ENCODE results near the gene TPM4. TPM values are rescaled to one million over a fixed set of nuclear protein-coding genes. Genes with fewer than 3 reads are reported as not detected.

TPM4 gene
- total RNA-seq, 4 donors from 2014 or later = 21.8 to 62.8 (median 44.1) TPM

DNA sequence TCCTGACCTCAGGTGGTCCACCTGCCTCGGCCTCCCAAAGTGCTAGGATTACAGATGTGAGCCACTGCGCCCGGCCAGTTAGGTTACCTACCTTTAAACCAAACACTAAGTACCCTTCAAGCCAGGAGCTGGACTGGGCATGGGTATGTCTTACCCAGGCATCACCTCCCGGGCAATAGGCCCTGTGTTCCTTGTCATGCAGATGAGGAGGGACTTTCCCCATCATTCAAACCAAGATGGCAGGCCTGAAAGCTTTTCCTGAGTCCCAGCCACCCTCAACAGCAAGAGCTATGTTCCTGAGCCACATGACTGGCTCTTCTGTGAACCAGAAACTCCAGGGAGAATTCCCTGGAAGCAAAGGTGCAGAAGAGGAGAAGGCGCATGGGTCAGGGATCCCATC lies 44.8 kb downstream of the TPM4 start:
- peaks cover 0 to 79% of the 10 kb centered on the region in 2 donors for H3K36me3 ChIP-seq
- intact Hi-C loops (cut with DNase I; ENCODE audit: low total_unique reads) = no loop called here
- TF ChIP-seq, protein P1, sequence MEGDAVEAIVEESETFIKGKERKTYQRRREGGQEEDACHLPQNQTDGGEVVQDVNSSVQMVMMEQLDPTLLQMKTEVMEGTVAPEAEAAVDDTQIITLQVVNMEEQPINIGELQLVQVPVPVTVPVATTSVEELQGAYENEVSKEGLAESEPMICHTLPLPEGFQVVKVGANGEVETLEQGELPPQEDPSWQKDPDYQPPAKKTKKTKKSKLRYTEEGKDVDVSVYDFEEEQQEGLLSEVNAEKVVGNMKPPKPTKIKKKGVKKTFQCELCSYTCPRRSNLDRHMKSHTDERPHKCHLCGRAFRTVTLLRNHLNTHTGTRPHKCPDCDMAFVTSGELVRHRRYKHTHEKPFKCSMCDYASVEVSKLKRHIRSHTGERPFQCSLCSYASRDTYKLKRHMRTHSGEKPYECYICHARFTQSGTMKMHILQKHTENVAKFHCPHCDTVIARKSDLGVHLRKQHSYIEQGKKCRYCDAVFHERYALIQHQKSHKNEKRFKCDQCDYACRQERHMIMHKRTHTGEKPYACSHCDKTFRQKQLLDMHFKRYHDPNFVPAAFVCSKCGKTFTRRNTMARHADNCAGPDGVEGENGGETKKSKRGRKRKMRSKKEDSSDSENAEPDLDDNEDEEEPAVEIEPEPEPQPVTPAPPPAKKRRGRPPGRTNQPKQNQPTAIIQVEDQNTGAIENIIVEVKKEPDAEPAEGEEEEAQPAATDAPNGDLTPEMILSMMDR (IDR thresholded peaks at IDR 0.05 in 4 of 5, conservative IDR thresholded peaks at IDR 0.05 in 1 of 5) = no peak
- no peak for TF ChIP-seq POLR2A (IDR thresholded peaks at IDR 0.05)
- no peak overlapping the region for H3K4me3 ChIP-seq
- in situ Hi-C loops (cut with MboI; ENCODE audit: low sequenced_read_pairs in 4 of 4) = no loop called here
- ATAC-seq = no peak
- peaks cover 0 to 4% of the 10 kb centered on the region in 2 donors for H3K4me1 ChIP-seq
- H3K27me3 ChIP-seq = no peaks in the 10 kb centered on the region
- H3K9me3 ChIP-seq = no peaks in the 10 kb centered on the region
- no peak for DNase-seq
- H3K27ac ChIP-seq = no peak overlapping the region

- intact Hi-C loops (cut with DNase I; ENCODE audit: low total_unique reads) (no loop called here), in situ Hi-C loops (cut with MboI; ENCODE audit: low sequenced_read_pairs in 4 of 4) (no loop called here)
- Histone ChIP-seq H3K27ac (no peak overlapping the region), H3K4me3 (no peak overlapping the region), H3K9me3 (no peaks in the 10 kb centered on the region), H3K4me1 (no peaks in the 10 kb centered on the region), H3K27me3 (no peaks in the 10 kb centered on the region), H3K36me3 (peaks cover 0 to 88% of the 10 kb centered on the region in 2 donors)
- TF ChIP-seq POLR2A (IDR thresholded peaks at IDR 0.05) = no peak
- TF ChIP-seq, protein P1 (IDR thresholded peaks at IDR 0.05 in 4 of 5, conservative IDR thresholded peaks at IDR 0.05 in 1 of 5) = no peak
- ATAC-seq = no peak
- no peak for DNase-seq
Measured at GRCh38 chr19:16121967-16122366, 45.7 kb downstream of the TPM4 start.

DNA sequence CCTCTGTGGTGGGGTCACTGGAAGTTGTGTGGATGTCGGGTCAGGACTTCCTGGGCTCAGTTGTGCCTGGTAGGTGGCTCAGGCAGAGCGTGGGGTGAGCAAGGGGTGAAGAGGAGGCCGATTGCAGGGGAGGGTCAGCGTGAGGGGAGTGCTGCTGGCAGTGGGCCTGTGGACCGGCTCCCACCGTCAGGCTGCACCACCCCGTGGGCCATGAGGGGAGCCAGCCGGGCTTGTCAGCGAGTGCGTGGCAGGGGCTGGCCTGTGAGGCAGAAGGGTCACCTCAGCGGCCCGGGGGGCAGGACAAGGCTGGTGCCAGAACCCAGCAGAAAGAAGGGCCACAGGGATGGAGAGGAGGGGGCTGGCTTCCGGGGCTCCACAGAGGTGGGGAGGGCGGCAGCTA lies 48.7 kb downstream of the TPM4 start:
- H3K4me3 ChIP-seq = no peak overlapping the region
- TF ChIP-seq, protein P1 (IDR thresholded peaks at IDR 0.05 in 4 of 5, conservative IDR thresholded peaks at IDR 0.05 in 1 of 5) = no peak
- TF ChIP-seq POLR2A (IDR thresholded peaks at IDR 0.05) = no peak
- no peak for DNase-seq
- ATAC-seq = no peak
- H3K27ac ChIP-seq = no peak overlapping the region
- intact Hi-C loops (cut with DNase I; ENCODE audit: low total_unique reads) = no loop called here
- no peaks in the 10 kb centered on the region for H3K27me3 ChIP-seq
- H3K4me1 ChIP-seq = no peaks in the 10 kb centered on the region
- no peaks in the 10 kb centered on the region for H3K9me3 ChIP-seq
- peaks cover 0 to 96% of the 10 kb centered on the region in 2 donors for H3K36me3 ChIP-seq
- in situ Hi-C loops (cut with MboI; ENCODE audit: low sequenced_read_pairs in 4 of 4) = no loop called here

- TF ChIP-seq POLR2A (IDR thresholded peaks at IDR 0.05) = no peak
- TF ChIP-seq, protein P1 (IDR thresholded peaks at IDR 0.05 in 4 of 5, conservative IDR thresholded peaks at IDR 0.05 in 1 of 5) = no peak
- no peaks in the 10 kb centered on the region for H3K9me3 ChIP-seq
Measured at GRCh38 chr19:16125737-16126495, 49.6 kb downstream of the TPM4 start.

More at GRCh38 chr19:16125737-16126495, 49.6 kb downstream of the TPM4 start:
- no peak for DNase-seq
- no peaks in the 10 kb centered on the region for H3K27me3 ChIP-seq
- H3K36me3 ChIP-seq = peaks cover 0 to 94% of the 10 kb centered on the region in 2 donors
- no peak overlapping the region for H3K27ac ChIP-seq
- ATAC-seq = no peak
- in situ Hi-C loops (cut with MboI; ENCODE audit: low sequenced_read_pairs in 4 of 4) (no loop called here), intact Hi-C loops (cut with DNase I; ENCODE audit: low total_unique reads) (no loop called here)
- no peak overlapping the region for H3K4me3 ChIP-seq
- no peaks in the 10 kb centered on the region for H3K4me1 ChIP-seq
